HuH-7.5 (cell line): ENCODE data around the gene ARAP2.

Experiments
- DNase-seq: peaks from one replicate; pipeline ENCODE4 v3.0.0; 2011; ENCODE audit warnings: low spot score

Gene ARAP2

GRCh38 chr4:36128689-36129088 is 115.6 kb downstream of the ARAP2 start:
- no peak for DNase-seq

DNA sequence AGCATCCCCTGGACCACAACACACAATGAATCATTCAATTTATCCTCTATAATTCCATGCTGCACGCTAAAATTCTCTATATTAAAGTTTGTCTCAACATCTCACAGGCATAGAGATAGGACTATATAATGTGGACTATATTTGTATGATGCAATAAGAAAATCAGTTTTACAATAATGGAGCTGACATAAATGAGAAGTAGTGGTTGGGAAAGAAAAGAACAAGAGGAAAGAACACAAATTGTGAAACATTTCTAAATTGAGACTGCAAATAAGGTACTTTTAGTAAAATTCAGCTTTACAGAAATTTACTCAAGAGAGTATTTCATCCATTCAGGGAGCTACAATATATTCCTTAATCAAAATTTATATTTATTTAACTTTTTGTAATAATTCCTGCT is 120.4 kb downstream of the ARAP2 start:
- no peak for DNase-seq

DNA sequence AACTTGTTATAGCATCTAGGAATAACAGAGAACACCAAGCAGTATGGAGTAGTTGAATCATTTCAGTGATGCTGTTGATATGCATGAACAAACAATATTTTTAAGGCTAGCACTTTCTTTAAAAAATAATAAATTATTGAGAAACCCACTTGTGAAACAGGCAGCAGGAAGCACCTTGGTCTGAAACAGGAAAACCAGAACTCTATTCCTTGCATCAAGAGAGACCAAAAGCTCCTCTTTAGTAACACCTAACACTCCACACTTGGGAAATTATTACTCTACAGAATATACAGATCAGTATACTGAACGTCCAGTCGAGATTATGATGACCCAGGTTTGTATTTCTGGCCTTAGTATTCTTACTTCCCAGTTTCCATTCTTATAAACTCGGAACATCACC is 129.0 kb downstream of the ARAP2 start:
- DNase-seq = no peak

DNA sequence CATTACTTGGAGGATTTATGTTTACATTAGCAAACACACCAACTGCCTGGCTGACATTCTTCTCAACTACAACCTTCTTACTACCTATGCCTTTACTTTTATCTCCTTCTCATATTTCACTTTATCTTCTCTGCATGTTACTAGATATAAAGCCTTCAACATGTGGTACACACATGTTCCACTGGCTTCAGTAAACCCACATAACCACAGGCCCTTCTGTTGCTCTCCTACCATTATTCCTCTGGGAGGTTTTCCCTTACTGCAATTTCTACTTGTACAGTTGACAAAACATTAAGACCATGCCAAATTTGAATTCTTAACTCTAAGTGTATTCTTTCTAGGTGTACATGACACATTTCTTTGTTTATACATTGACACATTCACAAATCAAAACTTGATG is 133.1 kb downstream of the ARAP2 start:
- DNase-seq = no peak

DNA sequence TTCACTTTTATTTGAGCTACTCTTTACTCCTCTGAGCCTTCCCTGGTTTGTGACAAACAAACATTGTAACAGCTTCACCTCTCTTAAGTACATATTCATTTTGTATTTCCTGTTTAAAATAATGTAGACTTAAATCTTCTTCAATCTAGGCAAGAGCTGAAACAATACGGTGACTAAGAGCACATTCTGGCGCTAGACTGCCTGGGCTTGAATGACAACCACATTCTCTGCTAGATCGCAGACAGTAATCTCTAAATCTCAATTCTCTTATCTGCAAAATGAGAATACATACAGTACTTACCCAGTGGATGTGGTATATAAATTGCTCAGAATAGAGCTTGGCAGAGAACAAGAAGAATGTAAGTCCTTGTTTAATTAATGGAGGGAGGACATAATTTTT is 144.8 kb downstream of the ARAP2 start:
- DNase-seq = no peak

DNA sequence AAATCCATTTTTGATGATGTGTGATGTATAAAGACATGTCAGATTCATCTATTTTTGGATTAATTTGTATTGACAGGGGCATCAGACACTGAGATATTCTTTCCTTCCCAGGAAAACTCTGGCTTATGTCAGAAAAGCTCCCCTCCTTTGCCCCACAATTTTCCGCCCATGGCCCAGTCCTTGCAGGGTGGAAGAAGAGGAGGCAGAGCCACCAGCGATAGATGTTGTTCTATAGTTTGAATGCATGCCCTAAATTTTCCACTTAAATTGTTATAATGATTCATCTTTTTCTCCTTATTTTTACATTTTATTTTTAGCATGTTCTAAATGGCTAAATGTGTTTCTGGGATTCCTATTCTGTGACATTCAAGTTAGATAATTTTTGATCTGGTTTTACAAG is 149.3 kb downstream of the ARAP2 start:
- no peak for DNase-seq

- no peak for DNase-seq
Measured at GRCh38 chr4:36091997-36092396, 152.3 kb downstream of the ARAP2 start.

GRCh38 chr4:36088542-36088941 is 155.8 kb downstream of the ARAP2 start:
- DNase-seq = no peak

DNA sequence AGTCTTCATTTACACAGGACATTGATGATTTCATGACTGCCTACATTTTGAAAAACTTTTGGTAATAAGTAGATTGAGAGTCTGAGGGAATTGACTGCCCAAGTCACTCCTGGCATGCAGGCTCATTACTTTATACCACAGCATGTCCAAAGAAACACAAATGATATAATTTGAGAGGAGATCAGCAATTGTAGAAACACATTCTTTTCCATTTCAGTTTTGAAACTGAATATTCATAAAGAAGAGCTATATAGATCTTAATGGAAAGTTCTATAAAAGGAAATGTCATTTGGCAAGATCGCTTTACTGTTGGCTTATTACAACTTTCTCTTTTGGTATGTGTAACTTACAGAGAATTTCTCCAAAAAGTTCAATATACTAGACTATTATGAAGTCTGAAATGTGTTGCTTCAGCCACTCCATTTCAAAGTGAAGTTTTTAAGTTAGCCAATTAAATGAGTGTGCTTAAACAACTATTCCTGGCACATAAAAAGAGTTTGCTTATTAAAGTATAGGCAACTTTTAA is 158.0 kb downstream of the ARAP2 start:
- no peak for DNase-seq

DNA sequence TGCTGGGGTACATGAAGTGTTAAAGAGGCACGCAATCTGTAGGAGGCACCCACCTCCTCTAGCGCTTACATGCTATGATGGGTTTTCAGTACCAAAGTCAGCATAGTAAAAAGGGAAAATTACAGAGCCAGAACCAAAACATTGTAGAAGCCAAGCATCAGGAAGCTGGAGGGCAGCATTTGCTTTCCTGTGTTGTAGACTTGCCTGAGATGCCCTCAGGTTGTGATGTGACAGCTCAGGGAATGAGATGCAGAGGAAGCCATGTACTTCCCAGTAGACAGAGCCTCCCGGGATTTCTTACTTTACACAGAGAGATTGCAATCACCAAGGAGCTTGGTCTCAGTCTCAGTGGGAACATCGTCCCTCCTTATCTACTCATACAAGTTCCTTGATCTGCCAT is 161.5 kb downstream of the ARAP2 start:
- DNase-seq = no peak

DNA sequence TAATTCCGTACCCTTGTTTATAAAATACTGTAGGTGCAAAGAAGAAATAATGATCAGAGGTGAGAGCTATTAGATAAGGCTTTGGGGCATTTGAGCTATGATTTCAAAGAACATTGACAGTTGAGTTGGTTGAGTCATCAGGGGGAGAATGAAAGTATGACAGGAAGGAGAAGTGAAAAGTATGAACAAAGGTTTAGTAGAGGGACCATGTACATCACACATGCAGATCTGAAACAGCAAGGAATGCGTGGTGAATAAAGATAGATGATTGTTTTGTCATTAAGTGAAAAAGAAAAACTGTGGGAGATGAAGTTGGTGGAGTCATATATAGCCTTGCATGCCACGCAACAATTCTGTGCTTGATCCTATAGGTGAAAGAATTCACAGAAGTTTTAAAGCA is 163.1 kb downstream of the ARAP2 start:
- no peak for DNase-seq

DNA sequence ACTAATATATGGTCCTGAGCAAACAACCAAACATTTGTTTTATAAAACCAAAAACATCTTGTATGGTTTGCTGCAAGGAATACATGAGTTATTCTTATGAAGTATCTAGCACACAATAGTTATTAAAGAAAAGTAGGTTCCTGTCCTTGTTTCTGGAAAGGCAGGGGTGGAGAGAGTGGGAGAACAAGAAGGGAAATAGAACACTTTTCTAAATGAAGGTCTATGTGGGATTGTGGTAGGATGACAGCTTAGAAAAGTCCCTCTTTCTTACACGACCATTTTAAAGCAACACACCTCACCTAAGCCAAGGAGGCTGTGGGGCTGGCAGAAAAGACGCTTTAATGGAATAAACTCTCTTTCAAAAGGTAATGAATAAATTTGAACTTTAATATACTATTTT is 164.6 kb downstream of the ARAP2 start:
- no peak for DNase-seq

DNA sequence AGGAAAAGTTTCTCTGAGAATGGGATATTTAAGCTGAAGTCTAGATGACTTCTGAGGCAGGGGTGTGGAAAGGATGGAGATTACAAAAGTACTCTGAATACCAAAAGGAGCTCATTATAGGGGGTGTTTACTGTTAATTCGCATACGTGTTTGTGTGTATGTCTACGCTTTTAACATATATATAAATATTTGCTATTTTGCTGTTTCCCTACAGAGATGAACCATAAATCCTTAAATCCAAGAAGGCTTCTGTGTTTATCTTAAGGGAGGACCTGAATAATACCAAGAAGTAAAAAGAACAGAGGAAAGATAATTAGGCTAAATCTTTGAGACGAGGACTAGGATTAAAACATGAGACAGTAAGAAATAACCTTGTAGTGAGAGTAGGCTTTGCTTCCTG is 166.0 kb downstream of the ARAP2 start:
- no peak for DNase-seq

DNA sequence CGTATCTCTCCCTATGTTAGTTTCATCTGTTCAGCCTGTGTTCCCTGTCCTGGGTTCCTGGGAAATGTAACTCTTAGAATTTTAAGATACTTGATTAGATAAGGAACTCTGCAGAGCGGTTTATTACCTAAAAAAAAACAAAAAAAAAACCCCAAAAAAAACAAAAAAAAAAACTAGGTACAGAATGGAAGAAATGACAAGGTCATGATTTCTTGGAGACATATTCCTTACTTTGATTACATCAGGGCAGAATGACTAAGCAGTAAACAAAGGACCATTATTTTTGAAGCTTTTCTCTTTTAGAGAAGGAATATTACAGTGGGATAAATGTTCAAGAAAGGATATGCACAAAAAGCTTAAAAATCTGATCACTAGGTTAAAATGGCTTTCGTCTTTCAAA is 171.8 kb downstream of the ARAP2 start:
- DNase-seq = no peak

GRCh38 chr4:36067116-36067515 is 177.2 kb downstream of the ARAP2 start:
- no peak for DNase-seq

- DNase-seq = no peak
Measured at GRCh38 chr4:36065274-36065871, 178.9 kb downstream of the ARAP2 start.

- DNase-seq = no peak
Measured at GRCh38 chr4:36064117-36064516, 180.2 kb downstream of the ARAP2 start.

GRCh38 chr4:36056136-36056535 is 188.2 kb downstream of the ARAP2 start:
- DNase-seq = no peak

GRCh38 chr4:36054694-36055422 is 189.5 kb downstream of the ARAP2 start:
- DNase-seq = no peak

DNA sequence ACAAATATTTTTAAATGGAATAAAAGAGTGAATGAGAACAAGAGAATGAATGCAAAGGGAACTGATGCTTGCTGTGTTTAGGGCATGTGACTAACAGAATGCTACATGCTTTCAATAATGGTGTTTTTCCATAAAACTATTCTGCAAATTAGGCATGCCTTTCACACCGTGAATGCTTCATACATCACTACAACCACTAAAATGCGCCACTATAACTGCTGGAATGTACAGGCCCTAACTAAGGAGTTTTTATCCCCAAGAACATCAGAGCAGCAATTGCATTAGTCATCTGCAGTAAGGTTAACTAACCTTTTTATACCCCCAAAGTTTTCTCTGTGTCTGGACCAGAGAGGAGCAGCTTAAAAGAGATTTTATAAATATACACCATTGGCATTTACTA is 190.4 kb downstream of the ARAP2 start:
- DNase-seq = no peak

GRCh38 chr4:36051634-36052033 is 192.7 kb downstream of the ARAP2 start:
- DNase-seq = no peak

- DNase-seq = no peak
Measured at GRCh38 chr4:36046026-36046425, 198.3 kb downstream of the ARAP2 start.

- no peak for DNase-seq
Measured at GRCh38 chr4:36043901-36044300, 200.4 kb downstream of the ARAP2 start.

DNA sequence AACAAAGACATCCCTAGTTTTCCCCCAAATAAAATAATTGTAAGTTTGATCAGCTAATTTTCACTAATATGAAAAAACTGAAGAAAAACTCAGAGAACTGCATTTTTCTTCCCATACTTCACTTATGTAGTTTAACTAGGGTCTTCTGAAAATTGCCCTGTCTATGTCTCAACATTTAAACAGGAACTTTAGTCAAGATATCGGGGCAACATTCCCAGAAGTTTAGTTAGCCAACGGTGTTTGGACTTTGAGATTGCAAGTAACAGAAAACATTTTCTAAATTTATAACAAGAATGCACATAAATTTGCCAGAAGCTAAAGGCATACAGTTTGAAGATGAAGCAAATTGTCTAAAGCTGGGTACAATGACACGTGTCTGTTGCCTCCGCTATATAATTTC is 201.1 kb downstream of the ARAP2 start:
- no peak for DNase-seq
